HG03060 (cell line): ENCODE measurements around the gene CIB4.

Source experiments
- ATAC-seq: cut with Tn5 transposase; IDR thresholded peaks from one replicate; pipeline ENCODE4 v1.9.1; 2021; ENCODE audit warnings: low read depth, moderate number of reproducible peaks; ENCODE audit not compliant: unreplicated experiment

Gene CIB4

GRCh38 chr2:26646986-26647672, 6.0 kb upstream of the CIB4 start:
- ATAC-seq, result no peak

GRCh38 chr2:26645762-26646161, 4.6 kb upstream of the CIB4 start:
- ATAC-seq, result no peak

GRCh38 chr2:26644188-26644835, 3.1 kb upstream of the CIB4 start:
- no peak for ATAC-seq

- no peak for ATAC-seq
These were observed 1.3 kb upstream of the CIB4 start for GRCh38 chr2:26642429-26642828.

DNA sequence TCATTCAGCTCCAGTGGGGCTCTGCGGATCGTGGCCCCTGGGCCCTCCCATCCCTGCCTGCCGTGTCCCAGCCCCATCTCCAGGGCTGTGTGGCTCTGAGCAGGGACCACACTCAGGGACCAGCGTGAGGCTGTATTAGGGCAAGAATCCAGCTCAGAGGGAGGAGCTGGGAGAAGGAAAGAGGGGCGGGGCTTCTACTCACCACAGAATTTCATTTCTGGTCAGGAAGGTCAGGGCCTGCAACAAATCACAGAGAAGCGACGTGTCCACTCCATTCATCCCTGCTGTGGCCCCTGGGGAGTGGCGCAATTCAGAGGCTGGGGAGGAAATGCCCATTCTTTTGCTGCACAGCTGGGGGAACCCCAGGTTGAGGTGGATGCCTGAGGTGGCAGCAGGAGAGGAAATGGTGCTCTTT, 828 bp downstream of the CIB4 start:
- ATAC-seq, result no peak

DNA sequence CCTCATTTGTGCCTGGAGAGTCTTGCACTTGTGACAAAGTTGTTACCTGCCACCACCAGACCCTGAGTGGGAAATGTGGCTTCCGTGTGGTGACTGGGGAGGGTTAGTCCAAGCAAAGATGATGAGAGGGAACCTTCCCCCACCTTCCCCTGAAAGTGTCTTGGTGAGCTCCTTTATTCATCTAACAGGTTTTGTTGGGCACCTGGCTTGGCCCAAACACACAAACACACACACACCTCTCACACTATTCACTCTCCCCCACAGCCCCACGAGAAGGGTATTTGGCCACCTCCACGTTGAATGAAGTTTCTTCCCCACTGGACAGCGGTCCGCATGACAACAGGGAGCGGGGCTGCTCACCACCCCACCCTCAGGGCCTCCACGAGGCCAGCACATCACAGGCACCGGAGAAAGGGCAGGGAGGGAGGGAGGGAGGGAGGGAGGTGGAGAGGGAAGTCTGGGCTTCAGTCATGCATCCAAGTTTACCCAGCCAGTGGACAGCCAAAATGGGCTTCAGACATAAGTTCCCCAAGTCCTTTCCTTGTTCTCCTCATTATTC, 1.4 kb downstream of the CIB4 start:
- no peak for ATAC-seq

DNA sequence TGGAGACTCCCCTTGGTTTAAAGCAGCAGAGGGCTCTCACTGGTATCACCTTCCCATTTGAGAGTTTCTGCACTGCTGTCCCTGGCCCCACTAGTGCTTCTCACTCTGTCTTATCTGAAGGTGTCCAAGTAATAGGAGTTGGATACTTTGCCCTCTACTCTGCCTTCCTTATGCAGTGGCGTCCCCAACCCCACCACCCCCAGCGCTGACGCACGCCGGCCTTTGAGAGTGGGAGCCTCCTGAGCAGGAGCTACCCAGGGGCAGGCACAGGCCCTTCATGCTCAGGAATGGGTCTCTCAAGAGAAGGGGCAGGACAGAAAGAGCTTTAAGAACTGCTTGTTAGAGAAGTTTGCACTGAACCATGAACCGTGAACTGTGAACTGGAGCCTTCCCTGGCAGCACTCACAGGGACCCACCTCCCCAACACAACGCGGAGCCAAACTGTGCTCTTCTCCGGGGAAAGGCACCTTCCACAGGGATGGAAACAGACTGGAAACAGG, 3.3 kb downstream of the CIB4 start:
- no peak for ATAC-seq

GRCh38 chr2:26636935-26637334, 4.2 kb downstream of the CIB4 start:
- ATAC-seq, result no peak

DNA sequence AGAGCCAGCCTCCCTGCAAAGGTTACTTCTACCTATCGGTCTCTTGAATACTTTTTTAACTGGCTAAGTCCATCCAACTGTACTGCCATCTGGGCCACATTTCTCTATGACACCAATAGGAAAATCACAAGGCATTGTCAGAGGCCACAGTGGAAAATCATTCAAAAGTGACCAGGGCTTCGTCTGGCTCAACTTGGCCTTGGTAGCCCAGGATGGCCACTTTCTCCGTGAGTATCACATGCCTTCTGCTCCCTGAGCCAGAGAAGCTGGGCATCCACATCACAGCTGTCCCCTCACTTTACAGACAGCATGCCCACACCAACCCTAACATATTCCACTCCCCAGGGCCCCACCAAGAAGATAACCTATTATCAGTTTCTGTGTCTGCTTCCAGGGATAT, 5.8 kb downstream of the CIB4 start:
- no peak for ATAC-seq

- no peak for ATAC-seq
These were observed 6.4 kb downstream of the CIB4 start for GRCh38 chr2:26634636-26635230.

DNA sequence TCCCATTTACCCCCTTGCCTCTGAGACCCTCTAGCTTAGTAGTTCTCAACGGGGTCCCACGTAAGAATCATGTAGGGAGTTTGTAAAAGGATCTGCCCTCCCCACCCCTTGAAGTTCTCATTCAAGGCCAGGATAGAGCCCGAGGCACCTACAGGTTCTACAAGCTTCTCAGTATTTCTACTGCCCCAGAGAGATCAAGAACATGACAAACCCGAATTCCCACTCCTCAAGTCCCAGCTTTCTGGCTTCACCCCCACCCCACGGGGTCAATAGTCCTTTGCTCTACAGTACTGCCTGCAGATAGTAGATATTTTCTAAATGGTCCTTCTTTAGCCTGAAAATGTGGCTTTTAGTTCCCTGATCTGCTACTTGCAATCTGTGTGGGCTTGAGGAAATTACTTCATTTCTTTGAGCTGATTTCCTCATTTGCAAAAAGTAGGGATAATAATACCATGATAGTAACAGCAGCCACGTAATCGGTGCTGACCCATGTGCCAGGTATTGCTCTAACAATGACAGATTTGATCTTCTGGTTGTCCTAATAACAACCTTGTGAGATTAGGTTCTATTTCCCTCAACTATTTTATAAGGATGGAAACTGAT, 7.1 kb downstream of the CIB4 start:
- no peak for ATAC-seq

GRCh38 chr2:26633351-26633945, 7.7 kb downstream of the CIB4 start:
- ATAC-seq, result no peak

DNA sequence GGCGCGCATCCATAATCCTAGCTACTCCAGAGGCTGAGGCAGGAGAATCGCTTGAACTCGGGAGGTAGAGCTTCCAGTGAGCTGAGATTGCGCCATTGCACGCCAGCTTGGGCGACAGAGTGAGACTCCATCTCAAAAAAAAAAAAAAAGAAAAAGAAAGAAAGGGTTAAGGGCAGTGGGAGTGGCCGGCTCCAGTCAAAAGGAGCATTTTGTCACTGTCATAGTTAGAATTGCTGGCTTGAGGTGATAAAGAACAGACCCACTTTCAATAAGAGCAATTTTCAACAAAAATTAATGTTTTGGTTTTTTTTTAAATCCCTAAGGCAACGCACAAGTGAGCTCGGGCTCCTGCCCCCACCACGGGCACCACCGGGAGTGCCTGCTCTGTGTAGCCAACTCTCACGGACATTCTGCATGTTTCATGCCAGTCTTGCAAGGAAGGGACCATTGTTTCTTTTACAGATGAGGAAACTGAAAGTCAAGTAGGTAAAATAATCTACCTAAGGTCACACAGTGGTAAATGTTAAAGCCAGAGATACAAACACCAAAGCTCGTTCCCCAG, 8.5 kb downstream of the CIB4 start:
- no peak for ATAC-seq

DNA sequence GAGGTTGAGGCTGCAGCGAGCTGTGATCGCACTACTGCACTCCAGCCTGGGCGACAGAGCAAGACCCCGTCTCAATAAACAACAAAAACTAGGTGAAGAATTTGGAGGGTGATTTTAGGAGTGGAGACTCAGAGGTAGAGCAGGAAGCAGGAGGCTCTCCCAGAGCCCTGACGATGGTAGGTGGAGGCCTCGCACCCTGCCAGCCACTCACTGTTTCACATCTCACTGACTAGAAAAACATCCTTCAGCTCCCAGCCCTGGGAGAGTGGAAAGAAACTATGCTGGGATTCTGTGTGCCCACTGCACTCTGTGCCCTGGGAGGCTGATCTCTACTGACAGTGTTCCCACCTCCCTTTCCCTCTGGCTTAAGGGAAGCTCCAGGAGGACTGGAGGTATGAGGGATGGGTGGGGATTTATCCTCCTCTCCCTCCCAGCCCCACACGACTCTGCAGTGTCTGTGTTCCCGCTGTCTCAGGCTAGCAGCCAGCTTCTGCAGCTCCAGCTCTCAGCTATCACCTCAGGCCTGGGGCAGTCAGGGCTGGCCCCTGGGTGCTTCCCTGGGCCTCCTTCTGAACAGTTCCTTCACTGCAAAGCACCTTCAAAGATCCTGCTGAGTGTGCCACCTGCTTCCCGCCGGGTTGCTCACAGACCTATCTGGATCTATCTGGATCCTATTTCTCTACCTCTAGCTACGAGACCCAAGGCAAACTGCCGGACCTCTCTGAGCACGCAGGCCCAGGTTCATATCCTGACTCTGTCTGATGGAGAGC, 9.6 kb downstream of the CIB4 start:
- no peak for ATAC-seq

DNA sequence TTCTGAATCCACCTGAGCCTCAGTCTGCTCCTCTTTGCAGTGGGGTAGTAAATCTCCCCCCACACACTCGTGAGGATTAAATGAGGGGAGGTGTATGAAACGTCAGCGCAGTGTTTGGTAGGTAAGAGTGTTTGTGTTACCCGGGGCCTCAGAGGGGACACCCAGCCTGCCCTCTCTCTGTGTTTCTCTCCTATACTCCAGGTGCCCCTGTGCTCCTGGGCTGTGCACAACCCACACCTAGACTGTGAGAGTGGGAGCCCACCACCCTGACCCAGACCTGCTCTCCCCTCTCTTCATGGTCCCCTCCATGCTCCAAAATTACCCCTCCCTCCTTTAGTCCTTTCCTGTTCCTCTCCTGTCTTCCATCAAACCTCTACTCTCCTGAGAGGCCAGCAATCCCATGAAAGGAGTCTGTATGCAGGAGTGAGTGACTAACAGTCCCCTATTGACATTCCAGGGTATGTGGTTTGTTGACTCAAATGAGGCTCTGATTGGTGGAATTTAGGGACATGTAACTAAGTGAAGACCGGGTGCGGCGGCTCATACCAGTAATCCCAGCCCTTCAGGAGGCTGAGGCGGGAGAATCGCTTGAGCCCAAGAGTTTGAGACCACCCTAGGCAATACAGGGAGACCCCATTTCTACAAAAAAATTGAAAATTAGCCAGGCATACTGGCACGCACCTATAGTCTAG, 10.4 kb downstream of the CIB4 start:
- ATAC-seq, result no peak

DNA sequence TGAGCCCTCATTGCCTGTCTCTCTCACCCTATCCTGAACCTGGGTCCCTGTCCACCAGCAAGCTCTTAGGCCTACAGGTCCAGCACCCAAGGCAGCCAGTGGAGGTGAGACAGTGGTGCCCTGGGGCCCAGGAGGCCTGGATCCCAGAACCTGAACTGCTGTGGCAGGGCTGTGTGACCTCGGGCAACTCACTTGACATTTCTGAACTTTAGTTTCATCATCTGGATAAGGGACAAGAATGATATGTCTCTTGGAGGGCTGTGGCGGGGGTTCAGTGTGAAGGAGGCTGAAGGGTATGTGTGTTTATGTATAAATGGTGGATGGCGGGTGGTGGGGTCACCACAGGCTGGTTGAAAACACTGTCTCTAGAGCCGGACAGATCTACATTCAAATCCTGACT, 10.9 kb downstream of the CIB4 start:
- ATAC-seq, result no peak

- no peak for ATAC-seq
These were observed 11.4 kb downstream of the CIB4 start for GRCh38 chr2:26629751-26630150.

- ATAC-seq, result no peak
These were observed 11.9 kb downstream of the CIB4 start for GRCh38 chr2:26629346-26629630.

DNA sequence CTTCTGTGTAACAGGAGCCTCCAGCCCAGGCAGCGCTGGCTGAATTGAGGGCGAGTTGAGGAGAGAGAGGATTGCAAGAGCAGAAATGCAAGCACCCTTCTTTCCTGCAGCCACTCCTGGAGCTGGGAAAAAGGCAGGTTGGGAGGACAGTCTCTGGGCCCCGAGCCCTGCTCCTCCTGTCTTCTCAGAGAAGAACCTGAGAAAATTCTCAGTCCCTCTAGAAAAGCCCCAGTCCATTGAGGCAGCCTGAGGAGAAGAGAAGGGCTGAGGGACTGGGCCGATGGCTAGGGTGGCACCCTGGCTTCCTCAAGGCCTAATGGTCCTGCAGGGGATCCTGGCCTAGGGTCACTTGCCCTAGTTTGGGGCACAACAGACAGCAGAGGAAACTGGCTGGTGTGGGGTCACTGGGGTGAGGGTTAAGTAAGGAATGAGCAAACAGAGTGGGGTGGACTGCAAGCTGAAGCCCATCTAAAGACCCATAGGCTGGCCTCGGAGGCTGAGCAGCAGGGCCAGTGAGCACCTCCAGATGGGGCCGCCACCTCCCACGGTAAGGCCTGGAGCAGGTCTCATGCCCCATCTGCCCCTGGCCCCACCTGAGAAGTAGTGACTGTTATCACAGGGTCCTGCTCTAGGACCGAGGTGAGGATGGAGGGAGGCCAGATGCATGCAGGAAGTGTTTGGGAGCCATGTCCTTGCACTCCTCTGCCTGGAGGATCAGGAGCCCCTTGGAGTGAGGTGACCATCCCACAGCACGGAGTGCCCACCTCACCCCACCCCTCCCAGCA, 12.4 kb downstream of the CIB4 start:
- ATAC-seq, result no peak
